Dermis blood vessel endothelial cell (primary cell): ENCODE measurements around the gene CCNYL1. TPM values are rescaled to one million over a fixed set of nuclear protein-coding genes. Genes with fewer than 3 reads are reported as not detected.
"Not testable (repeated sequence)": the region's sequence is repeated elsewhere in the genome, so short reads cannot be mapped to it uniquely, and the experiment has no call there.

Experiments used
- DNase-seq: peaks from one replicate; pipeline ENCODE4 v3.0.0; 2010
- total RNA-seq: library from RNA; depleted of rRNA; stranded (reverse); fragments of >200 nt; gene quantifications from 2 replicates; pipeline ENCODE4 v1.2.3, GENCODE V29; 2014

The CCNYL1 gene
- 30.3 and 53.9 TPM in 2 replicates for total RNA-seq

GRCh38 chr2:207710814-207711740 lies at the start of gene CCNYL1:
TSS of gene CCNYL1 (plus strand) at chr2:207711640. CDS start at chr2:207711897, 257 bp downstream.
- peak; percentile 100 for DNase-seq

DNA sequence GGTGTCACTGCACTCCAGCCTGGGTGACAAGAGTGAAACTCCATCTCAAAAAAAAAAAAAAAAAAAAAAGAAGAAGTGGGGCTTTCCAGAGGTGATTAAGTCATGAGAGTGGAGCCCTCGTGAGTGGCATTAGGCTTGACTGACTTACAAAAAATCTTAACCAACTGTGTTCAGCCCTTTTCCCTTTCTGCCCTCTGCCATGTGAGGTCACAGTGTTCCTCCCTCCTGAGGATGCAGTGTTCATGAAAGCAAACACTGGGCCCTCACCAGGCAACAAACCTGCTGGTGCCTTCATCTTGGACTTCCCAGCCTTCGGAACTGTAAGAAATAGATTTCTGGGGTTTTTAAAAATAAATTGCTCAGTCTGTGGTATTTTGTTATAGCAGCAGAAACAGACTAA lies 49.2 kb upstream of the CCNYL1 start:
- no peak for DNase-seq

DNA sequence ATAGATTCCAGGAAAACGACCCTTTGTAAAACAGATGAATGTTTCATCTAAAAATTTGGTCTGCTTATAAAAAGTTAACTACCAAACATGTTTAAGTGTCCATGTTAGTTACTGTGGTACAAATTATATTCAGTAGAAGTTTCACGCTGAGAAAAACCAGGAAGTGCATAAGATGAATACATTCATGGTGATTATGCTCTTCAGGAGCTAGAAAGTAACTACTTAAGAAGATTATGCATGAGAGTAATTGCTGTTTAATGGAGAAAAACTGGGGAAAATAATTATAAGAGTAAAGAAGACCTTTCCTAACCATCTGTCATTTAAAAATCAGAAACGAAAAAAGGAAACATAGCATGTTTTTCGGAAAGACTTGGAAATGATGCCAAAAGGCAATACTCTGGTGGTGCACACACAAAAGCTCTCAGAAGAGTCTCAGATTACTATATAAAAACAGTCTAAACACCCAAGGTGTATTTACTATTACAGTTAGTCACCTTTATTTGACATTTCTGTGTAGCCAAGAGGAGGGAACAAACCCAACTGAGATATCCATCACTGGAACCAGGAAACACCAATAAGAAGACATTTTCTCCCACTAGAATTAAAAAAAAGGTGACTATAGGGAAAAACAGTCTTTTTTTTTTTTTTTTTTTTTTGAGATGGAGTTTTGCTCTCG lies 47.4 kb upstream of the CCNYL1 start:
- DNase-seq = no peak

- no peak for DNase-seq
Observed at GRCh38 chr2:207670887-207671286, 40.6 kb upstream of the CCNYL1 start.

GRCh38 chr2:207673431-207673830 lies 38.0 kb upstream of the CCNYL1 start:
- DNase-seq = no peak

GRCh38 chr2:207674266-207674774 lies 37.1 kb upstream of the CCNYL1 start:
- no peak for DNase-seq

GRCh38 chr2:207674826-207675225 lies 36.6 kb upstream of the CCNYL1 start:
- DNase-seq = no peak

DNA sequence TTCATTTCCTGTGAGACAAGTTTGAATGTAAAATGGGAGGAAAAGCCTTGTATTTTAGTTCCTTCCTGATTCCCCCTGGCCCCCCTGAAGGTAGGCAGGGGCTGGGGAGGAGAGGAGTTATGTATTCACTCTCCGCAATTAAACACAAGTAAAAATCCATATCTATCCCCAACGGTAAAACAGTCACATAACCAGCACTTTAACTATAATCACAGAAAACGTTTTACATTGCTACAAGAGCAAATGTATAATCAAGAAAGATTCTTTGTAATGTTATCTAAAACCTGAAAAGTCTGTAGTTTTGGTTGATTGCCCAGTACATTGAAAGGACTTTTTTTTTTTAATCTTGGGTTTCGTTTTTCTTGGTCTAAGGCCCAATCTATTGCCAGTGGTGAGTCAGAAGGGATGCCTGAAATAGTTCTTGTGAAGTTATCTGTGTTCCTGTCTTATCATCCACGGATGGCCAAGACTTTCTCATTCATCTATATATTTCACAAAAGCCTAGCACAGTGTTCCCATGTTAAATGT lies 34.5 kb upstream of the CCNYL1 start:
- DNase-seq = peak; percentile 84

GRCh38 chr2:207681431-207681830 lies 30.0 kb upstream of the CCNYL1 start:
- DNase-seq = peak; percentile 23

GRCh38 chr2:207682557-207682956 lies 28.9 kb upstream of the CCNYL1 start:
- DNase-seq = no peak

GRCh38 chr2:207683438-207683837 lies 28.0 kb upstream of the CCNYL1 start:
- DNase-seq = no peak

- DNase-seq = peak; percentile 52
Observed at GRCh38 chr2:207683879-207684627, 27.4 kb upstream of the CCNYL1 start.

GRCh38 chr2:207686812-207687211 lies 24.6 kb upstream of the CCNYL1 start:
- DNase-seq = no peak

DNA sequence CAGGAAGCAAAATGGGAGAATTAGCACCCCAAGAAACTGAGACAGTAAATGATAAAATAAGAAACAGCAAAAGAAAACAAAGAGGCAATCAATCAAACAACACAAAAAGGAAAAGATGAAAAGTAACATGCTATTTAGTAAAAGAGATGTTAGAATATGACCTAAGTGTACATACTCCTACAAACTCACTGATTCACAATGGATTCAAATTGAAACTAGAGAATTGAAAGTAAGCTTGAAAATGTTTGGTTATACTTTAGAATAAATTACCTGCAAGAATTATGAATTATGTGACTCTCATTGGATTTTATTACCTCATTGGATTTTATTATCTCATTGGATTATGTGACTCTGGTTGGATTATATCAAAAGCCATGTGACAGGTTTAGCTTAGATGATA lies 22.8 kb upstream of the CCNYL1 start:
- no peak for DNase-seq

DNA sequence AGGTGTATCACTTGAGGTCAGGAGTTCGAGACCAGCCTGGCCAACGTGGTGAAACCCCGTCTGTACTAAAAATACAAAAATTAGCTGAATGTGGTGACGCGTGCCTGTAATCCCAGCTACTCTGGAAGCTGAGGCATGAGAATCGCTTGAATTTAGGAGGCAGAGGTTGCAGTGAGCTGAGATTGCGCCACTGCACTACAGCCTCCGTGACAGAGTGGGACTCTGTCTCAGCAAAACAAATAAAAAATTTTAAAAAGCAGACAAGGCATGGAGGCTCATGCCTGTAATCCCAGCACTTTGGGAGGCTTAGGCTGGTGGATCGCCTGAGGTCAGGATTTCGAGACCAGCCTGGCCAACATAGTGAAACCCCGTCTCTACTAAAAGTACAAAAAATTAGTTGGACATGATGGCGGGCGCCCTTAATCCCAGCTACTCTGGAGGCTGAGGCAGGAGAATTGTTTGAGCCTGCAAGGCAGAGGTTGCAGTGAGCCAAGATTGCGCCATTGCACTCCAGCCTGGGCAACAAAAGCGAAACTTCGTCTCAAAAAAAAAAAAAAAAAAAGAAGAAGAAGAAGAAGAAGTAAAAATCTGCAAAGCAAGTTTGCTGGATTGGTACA lies 20.5 kb upstream of the CCNYL1 start:
- not testable (repeated sequence) for DNase-seq

GRCh38 chr2:207692206-207693065 lies 19.0 kb upstream of the CCNYL1 start:
- peak; percentile 75 for DNase-seq

DNA sequence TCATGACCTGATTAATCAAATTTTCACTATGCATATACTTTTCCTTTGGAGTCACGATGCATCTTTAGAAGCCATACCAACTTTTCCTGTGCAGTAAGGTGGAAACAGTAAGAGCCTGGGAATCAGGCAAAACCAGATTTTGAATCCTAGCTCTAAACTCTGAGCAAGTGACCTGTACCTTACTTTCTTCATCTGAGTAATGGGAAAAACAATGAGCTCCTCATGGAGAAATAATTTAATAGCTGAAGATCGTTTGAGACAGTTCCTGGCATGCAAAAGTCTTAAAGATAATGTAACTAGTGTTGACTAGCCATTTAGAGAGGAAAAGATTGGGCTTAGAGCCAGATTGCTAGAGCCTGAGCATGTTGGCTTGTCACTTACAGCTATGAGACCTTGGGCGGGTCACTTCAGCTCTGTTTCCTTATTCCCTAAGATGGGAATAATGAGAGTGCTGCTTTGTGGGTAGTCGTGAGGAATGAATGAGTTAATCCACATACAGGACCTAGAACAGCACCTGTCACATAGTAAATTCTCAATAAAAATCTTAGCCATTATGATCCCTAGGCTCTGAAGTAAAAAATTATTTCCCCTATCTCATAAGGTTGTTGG lies 17.7 kb upstream of the CCNYL1 start:
- no peak for DNase-seq

DNA sequence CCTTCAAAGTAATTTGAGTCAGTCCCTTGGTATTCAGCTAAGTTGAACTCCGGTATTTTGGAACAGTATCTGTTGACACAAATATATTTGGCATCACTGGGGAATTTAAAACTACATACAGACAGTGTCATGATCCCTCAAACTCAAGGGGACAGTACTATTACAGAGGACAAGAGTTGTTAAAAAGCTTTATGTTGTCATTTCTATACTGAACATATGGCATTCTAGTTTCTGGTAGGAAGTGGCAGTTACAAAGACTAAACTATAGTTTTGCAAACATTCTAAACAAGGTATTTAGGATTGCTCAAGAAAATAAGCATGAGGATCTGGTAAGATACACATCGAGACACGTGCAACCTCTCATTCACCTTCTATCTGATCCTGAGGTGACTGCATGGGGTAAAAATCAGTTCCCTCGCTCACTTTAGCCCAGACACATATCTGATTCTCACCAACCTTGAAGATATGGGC lies 16.6 kb upstream of the CCNYL1 start:
- no peak for DNase-seq

DNA sequence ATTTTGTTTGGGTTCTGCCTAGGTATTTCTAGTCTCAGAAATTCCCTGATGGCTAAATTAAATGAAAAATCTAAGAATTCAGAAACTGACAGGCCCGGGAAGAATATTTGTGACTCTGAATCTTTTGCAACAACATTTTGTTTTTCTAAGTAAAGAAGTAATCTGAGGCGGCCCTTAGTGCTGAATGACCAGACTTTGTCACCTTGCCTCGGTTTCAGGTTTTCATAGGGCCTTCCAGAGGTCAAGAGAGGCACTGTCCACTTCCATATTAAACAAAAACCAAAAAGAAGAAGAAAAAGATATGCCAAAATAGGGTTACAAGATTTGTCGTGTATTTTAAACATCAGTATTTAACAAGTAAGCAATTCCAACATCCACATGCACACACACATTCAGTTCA lies 16.1 kb upstream of the CCNYL1 start:
- no peak for DNase-seq

GRCh38 chr2:207696911-207697310 lies 14.5 kb upstream of the CCNYL1 start:
- DNase-seq = not testable (repeated sequence)

DNA sequence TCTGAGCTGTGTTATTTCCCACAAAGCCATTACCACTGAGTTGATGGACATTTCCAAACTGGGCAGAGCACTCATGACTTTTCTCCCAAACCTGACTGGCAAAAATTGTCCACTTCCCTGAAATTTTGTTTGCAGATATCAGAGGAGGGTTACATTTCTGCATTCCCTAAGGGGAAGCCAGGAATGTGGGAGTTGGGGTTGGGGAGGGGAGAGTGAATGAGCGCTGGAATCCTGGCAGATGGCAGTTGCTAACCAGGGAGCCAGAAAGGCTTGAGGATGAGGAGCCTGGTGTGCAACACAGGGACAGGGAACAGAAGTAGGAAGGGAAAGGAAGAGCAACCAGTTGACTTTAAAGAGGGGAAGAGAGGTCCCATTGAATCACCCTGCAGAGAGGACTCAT lies 14.0 kb upstream of the CCNYL1 start:
- no peak for DNase-seq
